Testis (tissue), 3 donors: ENCODE results near the gene STX1B. TPM values are rescaled to one million over a fixed set of nuclear protein-coding genes. Genes with fewer than 3 reads are reported as not detected.
"Not testable (repeated sequence)": the region's sequence is repeated elsewhere in the genome, so short reads cannot be mapped to it uniquely, and the experiment has no call there.

Experiments used
- DNase-seq: peaks from one replicate; pipeline ENCODE4 v3.0.0-alpha.2; 2019
- H3K27ac ChIP-seq, 2 donors: fragments of 200-600 bp; sonication (generic); one replicate each; pipeline ENCODE4 v1.5.1; 2019
- H3K27me3 ChIP-seq: fragments of 200-600 bp; sonication (generic); one replicate; pipeline ENCODE4 v1.5.1; 2019
- H3K36me3 ChIP-seq: fragments of 200-600 bp; sonication (generic); one replicate; pipeline ENCODE4 v1.5.1; 2017; ENCODE audit warnings: low read depth; ENCODE audit errors: missing control alignments
- H3K4me1 ChIP-seq: fragments of 200-600 bp; sonication (generic); one replicate; pipeline ENCODE4 v1.5.1; 2019
- H3K4me3 ChIP-seq, 2 donors: fragments of 200-600 bp; sonication (generic); one replicate each; pipeline ENCODE4 v1.5.1; 2017 to 2019
- H3K9me3 ChIP-seq: fragments of 200-600 bp; sonication (generic); one replicate; pipeline ENCODE4 v1.5.1; 2017
- POLR2A ChIP-seq: fragments of 450-650 bp; IDR thresholded peaks from one replicate; pipeline ENCODE4 v1.6.1; 2017; ENCODE audit warnings: antibody characterized with exemption, mild to moderate bottlenecking, moderate library complexity
- WGBS, 2 donors: methylation state at CpG; one replicate each; pipeline ENCODE4 v1.1.5; 2018; 5-methylcytosine and 5-hydroxymethylcytosine counted together
- intact Hi-C: fragments of 100-400 bp; cut with DNase I; formaldehyde crosslinking; loops from one replicate; pipeline ENCODE4 v1.15.1; 2023; ENCODE audit warnings: low total_unique reads
- polyA plus RNA-seq: library from polyadenylated mRNA; stranded (reverse); fragments of 350-450 nt; fragmentation: Illumina TruSeq; extraction: RNeasy Lipid Tissue Mini Kit (QIAGEN cat#74804); gene quantifications from one replicate; pipeline ENCODE4 v1.2.3, GENCODE V29; 2014; ENCODE audit warnings: low read depth, low replicate concordance; ENCODE audit not compliant: insufficient read depth
- total RNA-seq, 2 donors: library from RNA; depleted of rRNA; stranded (reverse); fragments of >200 nt; gene quantifications; one replicate each; pipeline ENCODE4 v1.2.3, GENCODE V29; 2016
- TF ChIP-seq, protein P1 (sequence below), 3 experiments: fragments of 450-650 bp in 2 of 3; fragments of 200-600 bp in 1 of 3; sonication (generic) in 1 of 3; IDR thresholded peaks; one replicate each; pipeline ENCODE4 v1.5.1; 2016 to 2019; ENCODE audit warnings: antibody characterized with exemption in 3 of 3, mild to moderate bottlenecking in 2 of 3, moderate library complexity in 1 of 3

The STX1B gene
- total and polyA plus RNA-seq, 3 donors from 2014 or later: 5.8 to 8.7 (median 6.3) TPM

DNA sequence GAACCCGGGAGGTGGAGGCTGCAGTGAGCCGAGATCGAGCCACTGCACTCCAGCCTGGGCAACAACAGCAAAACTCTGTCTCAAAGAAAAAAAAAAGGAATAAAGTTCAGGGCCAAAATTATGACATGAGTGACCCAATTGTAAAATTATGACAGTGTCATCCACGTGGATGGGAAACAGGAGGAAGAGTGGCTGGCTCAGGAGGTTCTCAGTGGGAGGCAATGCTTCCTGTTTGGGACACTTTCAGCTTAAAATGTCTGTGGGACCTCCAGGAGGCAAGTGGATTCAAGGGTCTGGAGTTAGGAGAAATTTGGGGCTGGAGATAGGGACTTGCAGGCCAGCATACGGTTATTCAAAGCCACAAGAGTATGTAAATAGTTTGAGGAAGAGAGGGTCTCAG, 14.9 kb upstream of the STX1B start:
- intact Hi-C loops: no loop called here
- H3K9me3 ChIP-seq: no peaks in the 10 kb centered on the region
- no peaks in the 10 kb centered on the region for H3K27me3 ChIP-seq
- no peaks in the 10 kb centered on the region for H3K36me3 ChIP-seq
- no peak for DNase-seq
- 81 to 85% methylated on average over 5 of the region's 5 CpGs for WGBS, 2 donors
- H3K4me1 ChIP-seq: peaks cover 9% of the 10 kb centered on the region
- H3K4me3 ChIP-seq: no peak overlapping the region
- TF ChIP-seq, protein P1, sequence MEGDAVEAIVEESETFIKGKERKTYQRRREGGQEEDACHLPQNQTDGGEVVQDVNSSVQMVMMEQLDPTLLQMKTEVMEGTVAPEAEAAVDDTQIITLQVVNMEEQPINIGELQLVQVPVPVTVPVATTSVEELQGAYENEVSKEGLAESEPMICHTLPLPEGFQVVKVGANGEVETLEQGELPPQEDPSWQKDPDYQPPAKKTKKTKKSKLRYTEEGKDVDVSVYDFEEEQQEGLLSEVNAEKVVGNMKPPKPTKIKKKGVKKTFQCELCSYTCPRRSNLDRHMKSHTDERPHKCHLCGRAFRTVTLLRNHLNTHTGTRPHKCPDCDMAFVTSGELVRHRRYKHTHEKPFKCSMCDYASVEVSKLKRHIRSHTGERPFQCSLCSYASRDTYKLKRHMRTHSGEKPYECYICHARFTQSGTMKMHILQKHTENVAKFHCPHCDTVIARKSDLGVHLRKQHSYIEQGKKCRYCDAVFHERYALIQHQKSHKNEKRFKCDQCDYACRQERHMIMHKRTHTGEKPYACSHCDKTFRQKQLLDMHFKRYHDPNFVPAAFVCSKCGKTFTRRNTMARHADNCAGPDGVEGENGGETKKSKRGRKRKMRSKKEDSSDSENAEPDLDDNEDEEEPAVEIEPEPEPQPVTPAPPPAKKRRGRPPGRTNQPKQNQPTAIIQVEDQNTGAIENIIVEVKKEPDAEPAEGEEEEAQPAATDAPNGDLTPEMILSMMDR (IDR thresholded peaks at IDR 0.05): no peak
- TF ChIP-seq POLR2A: no peak
- no peak overlapping the region for H3K27ac ChIP-seq

DNA sequence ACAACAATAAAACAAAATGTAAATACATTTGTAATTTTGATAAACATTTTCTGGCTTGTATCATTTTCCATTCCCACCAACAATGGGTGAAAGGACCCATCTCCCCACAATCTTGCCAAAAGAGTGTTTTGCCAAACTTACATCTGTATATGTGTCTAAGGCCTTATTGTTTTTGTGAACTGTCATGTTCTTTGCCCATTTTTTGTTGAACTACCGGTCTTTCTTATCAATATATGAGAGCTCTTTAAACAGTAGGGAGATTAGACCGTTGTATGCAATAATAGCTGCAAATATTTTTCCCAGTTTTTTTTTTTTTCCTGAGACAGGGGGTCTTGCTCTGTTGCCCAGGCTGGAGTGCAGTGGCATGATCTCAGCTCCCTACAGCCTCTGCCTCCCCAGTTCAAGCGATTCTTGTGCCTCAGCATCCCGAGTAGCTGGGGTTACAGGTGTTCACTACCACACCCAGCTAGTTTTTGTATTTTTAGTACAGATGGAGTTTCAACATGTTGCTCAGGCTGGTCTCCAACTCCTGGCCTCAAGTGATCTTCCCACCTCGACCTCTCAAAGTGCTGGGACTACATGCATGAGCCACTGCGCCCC, 13.3 kb upstream of the STX1B start:
- no peaks in the 10 kb centered on the region for H3K36me3 ChIP-seq
- H3K4me1 ChIP-seq: peaks cover 9% of the 10 kb centered on the region
- 78 to 81% methylated on average over 6 of the region's 6 CpGs for WGBS, 2 donors
- intact Hi-C loops: no loop called here
- H3K27me3 ChIP-seq: no peaks in the 10 kb centered on the region
- H3K4me3 ChIP-seq: no peak overlapping the region
- DNase-seq: no peak
- no peak for TF ChIP-seq POLR2A
- TF ChIP-seq, protein P1 (IDR thresholded peaks at IDR 0.05): no peak
- H3K9me3 ChIP-seq: no peaks in the 10 kb centered on the region
- H3K27ac ChIP-seq: no peak overlapping the region

DNA sequence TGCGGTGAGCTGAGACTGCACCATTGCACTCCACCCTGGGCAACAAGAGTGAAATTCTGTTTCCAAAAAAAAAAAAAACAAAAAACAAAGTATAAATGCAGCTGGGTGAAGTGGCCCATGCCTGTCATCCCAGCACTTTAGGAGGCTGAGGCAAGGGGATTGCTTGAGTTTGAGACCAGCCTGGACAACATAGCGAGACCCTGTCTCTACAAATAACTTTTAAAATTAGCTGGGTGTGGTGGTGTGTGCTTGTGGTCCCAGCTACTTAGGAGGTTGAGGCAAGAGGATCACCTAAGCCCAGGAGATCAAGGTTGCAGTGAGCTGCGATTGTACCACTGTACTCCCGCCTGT, 12.8 kb upstream of the STX1B start:
- intact Hi-C loops: no loop called here
- Histone ChIP-seq H3K4me3 (no peak overlapping the region), H3K27ac (peak overlapping the region in 1 of 2 donors; percentile 33), H3K27me3 (no peaks in the 10 kb centered on the region), H3K4me1 (peaks cover 9% of the 10 kb centered on the region), H3K9me3 (no peaks in the 10 kb centered on the region), H3K36me3 (no peaks in the 10 kb centered on the region)
- whole genome bisulfite sequencing, 2 donors: 86 to 91% methylated on average over 4 of the region's 4 CpGs
- no peak for DNase-seq
- no peak for TF ChIP-seq POLR2A
- TF ChIP-seq, protein P1 (IDR thresholded peaks at IDR 0.05): no peak

DNA sequence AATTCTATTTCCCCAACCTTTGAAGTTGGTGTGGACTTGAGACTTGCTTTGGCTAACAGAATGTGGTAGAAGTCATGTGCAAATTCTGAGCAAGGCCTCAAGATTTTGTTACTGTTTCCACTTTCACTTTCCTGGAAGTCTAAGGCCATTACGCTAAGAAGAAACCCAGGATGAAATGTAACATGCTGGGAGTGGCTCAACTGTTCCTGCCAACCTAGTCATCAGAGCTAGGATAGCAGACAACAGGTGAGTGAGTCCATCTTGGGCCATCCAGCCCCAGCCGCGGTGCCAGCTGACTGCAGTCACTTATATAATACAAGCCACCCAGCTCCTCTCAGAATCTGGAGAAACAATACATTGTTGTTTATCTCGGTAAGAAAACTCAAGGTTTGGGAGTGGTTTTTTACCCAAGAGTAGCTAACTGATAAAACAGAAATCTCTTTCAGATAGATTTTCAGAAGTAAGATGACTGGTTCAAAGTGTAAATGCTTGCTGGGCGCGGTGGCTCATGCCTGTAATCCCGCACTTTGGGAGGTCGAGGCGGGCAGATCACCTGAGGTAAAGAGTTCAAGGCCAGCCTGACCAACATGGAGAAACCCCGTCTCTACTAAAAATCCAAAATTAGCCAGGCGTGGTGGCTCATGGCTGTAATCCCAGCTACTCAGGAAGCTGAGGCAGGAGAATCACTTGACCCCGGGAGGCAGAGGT, 12.3 kb upstream of the STX1B start:
- 63 to 65% methylated on average over 12 of the region's 12 CpGs for WGBS, 2 donors
- TF ChIP-seq, protein P1 (IDR thresholded peaks at IDR 0.05): no peak
- no peak for TF ChIP-seq POLR2A

DNA sequence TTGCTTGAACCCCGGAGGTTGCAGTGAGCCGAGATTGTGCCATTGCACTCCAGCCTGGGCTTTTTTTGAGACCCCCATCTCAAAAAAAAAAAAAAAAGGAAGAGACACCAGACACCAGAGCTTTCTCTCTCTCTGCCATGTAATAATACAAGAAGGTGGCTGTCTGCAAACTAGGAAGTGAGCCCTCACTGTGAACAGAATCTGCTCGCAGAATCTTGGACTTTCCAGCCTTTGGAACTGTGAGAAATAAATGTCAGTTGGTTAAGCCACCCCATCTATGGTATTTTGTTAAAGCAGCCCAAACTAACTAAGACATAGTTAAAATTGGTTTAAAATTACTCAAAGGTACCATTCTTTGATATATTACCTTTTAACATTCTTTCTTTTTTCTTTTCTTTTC, 10.1 kb upstream of the STX1B start:
- Histone ChIP-seq H3K27me3 (no peaks in the 10 kb centered on the region), H3K9me3 (no peaks in the 10 kb centered on the region), H3K27ac (no peak overlapping the region), H3K4me3 (no peak overlapping the region), H3K36me3 (no peaks in the 10 kb centered on the region), H3K4me1 (peaks cover 9% of the 10 kb centered on the region)
- intact Hi-C loops: no loop called here
- WGBS, 2 donors: 95 to 96% methylated on average over 3 of the region's 3 CpGs
- DNase-seq: no peak
- TF ChIP-seq, protein P1 (IDR thresholded peaks at IDR 0.05): no peak
- no peak for TF ChIP-seq POLR2A

More for the DNA sequence above, 12.3 kb upstream of the STX1B start:
- intact Hi-C loops: no loop called here
- no peaks in the 10 kb centered on the region for H3K36me3 ChIP-seq
- peak; percentile 47 for DNase-seq
- no peaks in the 10 kb centered on the region for H3K27me3 ChIP-seq
- H3K4me1 ChIP-seq: peaks cover 9% of the 10 kb centered on the region
- peak overlapping the region in 1 of 2 donors; percentile 33 for H3K27ac ChIP-seq
- no peak overlapping the region for H3K4me3 ChIP-seq
- H3K9me3 ChIP-seq: no peaks in the 10 kb centered on the region

DNA sequence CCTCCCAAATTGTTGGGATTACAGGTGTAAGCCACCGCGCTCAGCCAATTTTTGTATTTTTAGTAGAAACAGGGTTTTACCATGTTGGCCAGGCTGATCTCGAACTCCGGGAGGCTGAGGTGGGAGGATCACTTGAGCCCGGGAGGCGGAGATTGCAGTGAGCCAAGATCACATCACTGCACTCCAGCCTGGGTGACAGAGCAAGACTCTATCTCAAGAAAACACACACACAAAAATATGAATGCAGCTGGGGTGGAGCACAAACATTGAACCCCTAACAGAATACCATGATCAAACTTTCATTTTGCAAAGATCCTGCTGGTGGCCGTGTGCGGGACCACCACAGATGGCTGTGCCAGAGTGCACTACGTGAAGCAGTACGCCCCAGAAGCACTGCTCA, 7.3 kb upstream of the STX1B start:
- H3K27me3 ChIP-seq, H3K27ac ChIP-seq, intact Hi-C loops, H3K9me3 ChIP-seq, H3K4me3 ChIP-seq, DNase-seq, H3K4me1 ChIP-seq, H3K36me3 ChIP-seq: not testable (repeated sequence)
- 95 to 97% methylated on average over 10 of the region's 10 CpGs for WGBS, 2 donors
